HL-60 (cell line): Measurements from ENCODE around the gene FCN1.

Experiments used
- DNase-seq, 2 experiments: peaks; one replicate each; pipeline ENCODE4 v3.0.0-alpha.2; 2010 to 2020; ENCODE audit warnings: low read depth in 1 of 2, low spot score in 1 of 2
- H3K27ac ChIP-seq: fragments of 250-450 bp; sonication (Bioruptor Pico); replicated peaks from 2 replicates; pipeline ENCODE4 v1.5.1; 2020; ENCODE audit warnings: mild to moderate bottlenecking, moderate library complexity
- H3K27me3 ChIP-seq: fragments of 250-450 bp; sonication (Bioruptor Pico); 2 replicates; pipeline ENCODE4 v1.5.1; 2021; ENCODE audit warnings: mild to moderate bottlenecking, moderate library complexity; ENCODE audit not compliant: insufficient read depth, poor library complexity, severe bottlenecking
- H3K4me3 ChIP-seq: replicated peaks from 2 replicates; pipeline ENCODE4 v1.5.1; 2011; ENCODE audit warnings: mild to moderate bottlenecking, control low read depth, low read length; ENCODE audit not compliant: insufficient read depth
- CTCF ChIP-seq: IDR thresholded peaks from one replicate; pipeline ENCODE4 v1.5.1; 2011; ENCODE audit warnings: low read length, control low read depth, inconsistent platforms; ENCODE audit not compliant: insufficient read depth
- GABPA ChIP-seq: IDR thresholded peaks from 2 replicates; pipeline ENCODE4 v1.6.1; 2012; ENCODE audit warnings: low read depth
- POLR2AphosphoS5 ChIP-seq: IDR thresholded peaks from 2 replicates; pipeline ENCODE4 v1.6.1; 2012; ENCODE audit warnings: low read depth
- REST ChIP-seq: IDR thresholded peaks from 2 replicates; pipeline ENCODE4 v1.6.1; 2012; ENCODE audit warnings: low read depth; ENCODE audit not compliant: insufficient replicate concordance
- SPI1 ChIP-seq: IDR thresholded peaks from 2 replicates; pipeline ENCODE4 v1.6.1; 2012; ENCODE audit warnings: low read depth, mild to moderate bottlenecking, borderline replicate concordance

Gene FCN1

GRCh38 chr9:134895567-134895907 lies 22.2 kb downstream of the FCN1 start:
- no peak overlapping the region for H3K4me3 ChIP-seq
- no peak for DNase-seq
- TF ChIP-seq POLR2AphosphoS5 = no peak
- TF ChIP-seq CTCF = no peak
- TF ChIP-seq SPI1 = no peak
- no peak for TF ChIP-seq GABPA
- H3K27ac ChIP-seq = no peak overlapping the region
- no peaks in the 10 kb centered on the region for H3K27me3 ChIP-seq

- DNase-seq = no peak
- H3K27me3 ChIP-seq = no peaks in the 10 kb centered on the region
- no peak overlapping the region for H3K27ac ChIP-seq
- TF ChIP-seq GABPA (no peak), SPI1 (no peak), CTCF (no peak), REST (no peak), POLR2AphosphoS5 (no peak)
- H3K4me3 ChIP-seq = no peak overlapping the region
Observed at GRCh38 chr9:134895097-134895496, 22.6 kb downstream of the FCN1 start.

GRCh38 chr9:134894136-134894860 lies 23.4 kb downstream of the FCN1 start:
- DNase-seq = no peak
- TF ChIP-seq POLR2AphosphoS5 (no peak), SPI1 (no peak), REST (no peak), GABPA (no peak), CTCF (no peak)
- H3K4me3 ChIP-seq = no peak overlapping the region
- H3K27ac ChIP-seq = no peak overlapping the region
- H3K27me3 ChIP-seq = no peaks in the 10 kb centered on the region
